ENCODE measurements around the gene SEPSECS. TPM values are rescaled to one million over a fixed set of nuclear protein-coding genes. Genes with fewer than 3 reads are reported as not detected.
A peak's percentile ranks its signal among the peaks of the same experiment; 100 is the strongest.

SEPSECS gene
- polyA plus RNA-seq, 1 donor (not counting 4 experiments of a cell fraction or from before 2014, with no cell fraction given), result 6.6 TPM

DNA sequence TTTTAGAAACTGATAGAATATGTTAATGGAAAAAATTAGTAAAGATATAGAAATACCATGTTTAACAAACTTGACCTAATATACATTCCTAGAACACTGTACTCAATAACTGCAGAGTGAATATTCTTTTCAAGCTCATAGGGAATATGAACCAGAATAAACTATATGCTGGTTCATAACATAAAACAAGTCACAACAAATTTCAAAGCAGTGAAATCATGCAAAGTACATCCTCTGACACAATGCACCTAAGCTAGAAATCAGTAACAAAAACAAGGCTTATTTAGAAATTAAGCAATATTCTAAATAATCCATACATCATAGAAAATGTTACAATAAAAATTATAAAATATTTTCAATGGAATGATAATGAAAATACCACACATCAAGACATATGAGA lies 9.2 kb upstream of the SEPSECS start:
- TF ChIP-seq EZH2 (IDR thresholded peaks at IDR 0.05; ENCODE audit: low read length), result no peak
- TF ChIP-seq, protein P1, sequence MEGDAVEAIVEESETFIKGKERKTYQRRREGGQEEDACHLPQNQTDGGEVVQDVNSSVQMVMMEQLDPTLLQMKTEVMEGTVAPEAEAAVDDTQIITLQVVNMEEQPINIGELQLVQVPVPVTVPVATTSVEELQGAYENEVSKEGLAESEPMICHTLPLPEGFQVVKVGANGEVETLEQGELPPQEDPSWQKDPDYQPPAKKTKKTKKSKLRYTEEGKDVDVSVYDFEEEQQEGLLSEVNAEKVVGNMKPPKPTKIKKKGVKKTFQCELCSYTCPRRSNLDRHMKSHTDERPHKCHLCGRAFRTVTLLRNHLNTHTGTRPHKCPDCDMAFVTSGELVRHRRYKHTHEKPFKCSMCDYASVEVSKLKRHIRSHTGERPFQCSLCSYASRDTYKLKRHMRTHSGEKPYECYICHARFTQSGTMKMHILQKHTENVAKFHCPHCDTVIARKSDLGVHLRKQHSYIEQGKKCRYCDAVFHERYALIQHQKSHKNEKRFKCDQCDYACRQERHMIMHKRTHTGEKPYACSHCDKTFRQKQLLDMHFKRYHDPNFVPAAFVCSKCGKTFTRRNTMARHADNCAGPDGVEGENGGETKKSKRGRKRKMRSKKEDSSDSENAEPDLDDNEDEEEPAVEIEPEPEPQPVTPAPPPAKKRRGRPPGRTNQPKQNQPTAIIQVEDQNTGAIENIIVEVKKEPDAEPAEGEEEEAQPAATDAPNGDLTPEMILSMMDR (optimal IDR thresholded peaks at IDR 0.05 in 1 of 3, IDR thresholded peaks at IDR 0.05 in 1 of 3, conservative IDR thresholded peaks at IDR 0.05 in 1 of 3; ENCODE audit: extremely low read depth in 1 of 3, insufficient read depth in 2 of 3, low read length in 3 of 3), result no peak
- no peak for DNase-seq (ENCODE audit: low read depth, low spot score)
- Histone ChIP-seq H3K4me3 (ENCODE audit: control insufficient read depth in 2 of 3, extremely low read depth in 1 of 3, insufficient read depth in 2 of 3, low read depth in 1 of 3, low read length in 3 of 3) (no peak overlapping the region), H3K4me1 (ENCODE audit: control insufficient read depth, extremely low read depth, insufficient read depth, low read length) (peaks cover 29% of the 10 kb centered on the region), H3K9ac (ENCODE audit: control insufficient read depth, extremely low read depth, insufficient read depth, low read length) (no peak overlapping the region), H3K27ac (ENCODE audit: control insufficient read depth, insufficient read depth, low read length) (no peak overlapping the region), H3K36me3 (ENCODE audit: control insufficient read depth in 2 of 2, extremely low read depth in 1 of 2, insufficient read depth in 2 of 2, low read length in 2 of 2) (no peaks in the 10 kb centered on the region), H3K79me2 (ENCODE audit: control insufficient read depth, insufficient read depth, low read length) (no peaks in the 10 kb centered on the region), H3K9me1 (ENCODE audit: control insufficient read depth, extremely low read depth, insufficient read depth, low read length) (no peaks in the 10 kb centered on the region), H3K9me3 (ENCODE audit: control insufficient read depth, low read depth, low read length) (no peaks in the 10 kb centered on the region), H2AFZ (ENCODE audit: control insufficient read depth, low read length) (no peak overlapping the region), H3K4me2 (ENCODE audit: control insufficient read depth, extremely low read depth, insufficient read depth, low read depth, low read length) (peak overlapping the region; percentile 4), H4K20me1 (ENCODE audit: control insufficient read depth, extremely low read depth, insufficient read depth, low read length) (no peaks in the 10 kb centered on the region), H3K27me3 (ENCODE audit: control insufficient read depth, extremely low read depth, insufficient read depth, low read length) (no peaks in the 10 kb centered on the region)
- peak; percentile 9 for FAIRE-seq
- dilution Hi-C loops (cut with MboI; ENCODE audit: extremely low pct_ligation_motif_present, low sequenced_read_pairs), result no loop called here

DNA sequence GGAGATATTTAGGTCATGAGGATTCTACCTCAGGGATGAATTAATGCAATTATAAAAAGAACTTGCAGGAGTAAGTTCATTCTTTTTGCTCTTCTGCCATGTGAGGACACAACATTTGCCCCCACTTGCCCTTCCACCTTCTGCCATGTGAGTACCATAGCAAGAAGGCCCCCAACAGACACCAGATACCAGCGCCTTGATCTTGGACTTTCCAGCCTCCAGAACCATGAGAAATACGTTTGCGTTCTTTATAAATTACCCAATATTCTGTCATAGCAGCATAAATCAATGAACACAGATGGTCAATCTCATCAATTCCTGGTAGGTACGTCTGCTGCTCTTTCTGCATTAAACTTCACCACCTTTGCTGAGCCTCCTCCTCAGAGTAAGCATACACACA lies 5.7 kb upstream of the SEPSECS start:
- DNase-seq (ENCODE audit: low read depth, low spot score) (no peak), FAIRE-seq (no peak)
- TF ChIP-seq, protein P1 (optimal IDR thresholded peaks at IDR 0.05 in 1 of 3, IDR thresholded peaks at IDR 0.05 in 1 of 3, conservative IDR thresholded peaks at IDR 0.05 in 1 of 3; ENCODE audit: extremely low read depth in 1 of 3, insufficient read depth in 2 of 3, low read length in 3 of 3), result no peak
- no peak for TF ChIP-seq EZH2 (IDR thresholded peaks at IDR 0.05; ENCODE audit: low read length)
- H3K4me1 ChIP-seq (ENCODE audit: control insufficient read depth, extremely low read depth, insufficient read depth, low read length), result peaks cover 23% of the 10 kb centered on the region
- H3K79me2 ChIP-seq (ENCODE audit: control insufficient read depth, insufficient read depth, low read length), result no peaks in the 10 kb centered on the region
- H3K9me1 ChIP-seq (ENCODE audit: control insufficient read depth, extremely low read depth, insufficient read depth, low read length), result peaks cover 2% of the 10 kb centered on the region
- no peak overlapping the region for H2AFZ ChIP-seq (ENCODE audit: control insufficient read depth, low read length)
- H3K9ac ChIP-seq (ENCODE audit: control insufficient read depth, extremely low read depth, insufficient read depth, low read length), result no peak overlapping the region
- no peak overlapping the region for H3K4me2 ChIP-seq (ENCODE audit: control insufficient read depth, extremely low read depth, insufficient read depth, low read depth, low read length)
- H3K36me3 ChIP-seq (ENCODE audit: control insufficient read depth in 2 of 2, extremely low read depth in 1 of 2, insufficient read depth in 2 of 2, low read length in 2 of 2), result no peaks in the 10 kb centered on the region
- no peaks in the 10 kb centered on the region for H3K9me3 ChIP-seq (ENCODE audit: control insufficient read depth, low read depth, low read length)
- dilution Hi-C loops (cut with MboI; ENCODE audit: extremely low pct_ligation_motif_present, low sequenced_read_pairs), result no loop called here
- no peaks in the 10 kb centered on the region for H4K20me1 ChIP-seq (ENCODE audit: control insufficient read depth, extremely low read depth, insufficient read depth, low read length)
- H3K27me3 ChIP-seq (ENCODE audit: control insufficient read depth, extremely low read depth, insufficient read depth, low read length), result no peaks in the 10 kb centered on the region
- no peak overlapping the region for H3K27ac ChIP-seq (ENCODE audit: control insufficient read depth, insufficient read depth, low read length)
- H3K4me3 ChIP-seq (ENCODE audit: control insufficient read depth in 2 of 3, extremely low read depth in 1 of 3, insufficient read depth in 2 of 3, low read depth in 1 of 3, low read length in 3 of 3), result no peak overlapping the region

Measured in keratinocyte (primary cell).